HepG2 (cell line): ENCODE data around the gene WFDC12. TPM values are rescaled to one million over a fixed set of nuclear protein-coding genes. Genes with fewer than 3 reads are reported as not detected.

ENCODE experiments used
- ATAC-seq: fragments of 200-7000 bp; cut with Tn5 transposase; 3 replicates; pipeline ENCODE4 v1.9.1; 2020; ENCODE audit warnings: mild to moderate bottlenecking, moderate library complexity
- BruUV-seq: library from RNA; stranded (reverse); fragments of 400-500 nt; replicated peaks from 2 replicates; lab custom pipeline; 2021; lab: Mats Ljungman, UMichigan
- CTCF ChIA-PET: fragments of 300-600 bp; formaldehyde crosslinking; extraction: SDS; loops from one replicate; lab custom pipeline; 2021; ENCODE audit warnings: low total read pairs, inconsistent platforms, low intra/inter-chr PET ratio; lab: Yijun Ruan, JAX
- POLR2A ChIA-PET: fragments of 350-600 bp; sonication (Branson Sonifier 250); formaldehyde crosslinking; loops from one replicate; lab custom pipeline; 2020; ENCODE audit warnings: antibody characterized with exemption, inconsistent platforms; lab: Yijun Ruan, JAX
- DNase-seq: peaks from one replicate; pipeline ENCODE4 v3.0.0-alpha.2; 2015; ENCODE audit warnings: low spot score
- FAIRE-seq: peaks from 3 replicates; lab custom pipeline; 2011; peaks lifted over from hg19 to GRCh38; lab: Jason Lieb, UNC
- H2AFZ ChIP-seq: one replicate; pipeline ENCODE4 v1.6.1; 2011; ENCODE audit warnings: low read length, inconsistent platforms
- H3K27ac ChIP-seq: fragments of 300-600 bp; 3 replicates; pipeline ENCODE4 v1.8.0; 2011; ENCODE audit warnings: mixed run types, mild to moderate bottlenecking, mixed read lengths, low read length, inconsistent platforms; ENCODE audit not compliant: insufficient read depth; ENCODE audit errors: extremely low read length
- H3K27me3 ChIP-seq, 2 experiments: fragments of 200-600 bp in 1 of 2; 2 replicates in 1 of 2; 3 replicates in 1 of 2; pipeline versions ENCODE4 v1.6.0 to v1.8.0; 2011; ENCODE audit warnings: low read length in 2 of 2, mild to moderate bottlenecking in 2 of 2, moderate library complexity in 2 of 2, inconsistent platforms in 1 of 2; ENCODE audit not compliant: insufficient read depth in 2 of 2, control insufficient read depth in 1 of 2
- H3K36me3 ChIP-seq, 2 experiments: fragments of 200-600 bp in 1 of 2; replicated peaks in 1 of 2; 2 replicates in 1 of 2; 3 replicates in 1 of 2; pipeline versions ENCODE4 v1.5.1 to v1.8.0; 2011; ENCODE audit warnings: low read length in 2 of 2, inconsistent platforms in 1 of 2; ENCODE audit not compliant: insufficient read depth in 2 of 2, control insufficient read depth in 1 of 2
- H3K4me1 ChIP-seq: 2 replicates; pipeline ENCODE4 v1.5.1; 2012; ENCODE audit warnings: low read length, inconsistent platforms; ENCODE audit not compliant: insufficient read depth
- H3K4me2 ChIP-seq: 2 replicates; pipeline ENCODE4 v1.6.0; 2011; ENCODE audit warnings: low read depth, low read length, inconsistent platforms
- H3K4me3 ChIP-seq, 3 experiments: fragments of 200-600 bp in 1 of 3; sonication (generic), shearing (Covaris generic) in 1 of 3; replicated peaks in 1 of 3; 2 replicates each; pipeline ENCODE4 v1.5.1; 2011 to 2016; ENCODE audit warnings: low read length in 3 of 3, inconsistent platforms in 2 of 3, low read depth in 2 of 3, mild to moderate bottlenecking in 2 of 3, control low read depth in 1 of 3, mixed read lengths in 1 of 3; ENCODE audit not compliant: insufficient read depth in 1 of 3
- H3K79me2 ChIP-seq: one replicate; pipeline ENCODE4 v1.6.1; 2011; ENCODE audit warnings: low read length, inconsistent platforms; ENCODE audit not compliant: insufficient read depth
- H3K9ac ChIP-seq: 2 replicates; pipeline ENCODE4 v1.6.0; 2011; ENCODE audit warnings: mild to moderate bottlenecking, low read depth, low read length, inconsistent platforms; ENCODE audit not compliant: insufficient read depth
- H3K9me3 ChIP-seq: 2 replicates; pipeline ENCODE4 v1.5.1; 2012; ENCODE audit warnings: mild to moderate bottlenecking, low read length
- H4K20me1 ChIP-seq: 2 replicates; pipeline ENCODE4 v1.6.0; 2011; ENCODE audit warnings: inconsistent platforms, mild to moderate bottlenecking, low read length, moderate library complexity; ENCODE audit not compliant: insufficient read depth
- MATR3 ChIP-seq: sonication (generic); formaldehyde crosslinking; IDR thresholded peaks from 2 replicates; pipeline ENCODE4 v1.4.0; 2020; ENCODE audit warnings: missing genetic modification reagents
- TAF1 ChIP-seq: sonication (generic); formaldehyde crosslinking; IDR thresholded peaks from 2 replicates; pipeline ENCODE4 v1.4.0; 2020; ENCODE audit warnings: missing genetic modification reagents
- ZNF329 ChIP-seq: sonication (generic); formaldehyde crosslinking; IDR thresholded peaks from 2 replicates; pipeline ENCODE4 v1.9.0; 2021; ENCODE audit warnings: low read depth, mild to moderate bottlenecking, missing genetic modification reagents
- WGBS: methylation state at CpG from one replicate; pipeline ENCODE4 v1.1.6; 2017; ENCODE audit warnings: low lambda C conversion rate; 5-methylcytosine and 5-hydroxymethylcytosine counted together
- in situ Hi-C: cut with HindIII; loops from 2 replicates; pipeline ENCODE4 v1.10.0; 2017; ENCODE audit warnings: low pct_unique_long_range_greater_than_20kb; ENCODE audit not compliant: extremely low pct_ligation_motif_present
- intact Hi-C: fragments of 100-400 bp; cut with micrococcal nuclease; formaldehyde crosslinking; loops from one replicate; pipeline ENCODE4 v1.10.0; 2022; ENCODE audit not compliant: unreplicated experiment
- polyA plus RNA-seq, 8 experiments: library from polyadenylated mRNA; depleted of rRNA in 3 of 8; stranded (reverse) in 7 of 8; unstranded in 1 of 8; fragments of >200 nt; fragmentation: Illumina TruSeq in 4 of 8; extraction: Trizol in 4 of 8; gene quantifications; 2 replicates each; pipeline versions ENCODE4 v1.2.1 to v1.2.3, GENCODE V29; 2011 to 2016; ENCODE audit warnings: low read depth in 4 of 8, missing spikeins in 1 of 8, mixed read lengths in 1 of 8; ENCODE audit not compliant: insufficient read depth in 1 of 8
- total RNA-seq, 5 experiments: library from RNA; depleted of rRNA; stranded (reverse); fragments of >200 nt; fragmentation: Illumina TruSeq; extraction: Trizol; gene quantifications; 2 replicates each; pipeline ENCODE4 v1.2.3, GENCODE V29; 2016; ENCODE audit warnings: low read depth in 1 of 5
- TF ChIP-seq, protein P1 (sequence below), 2 experiments: IDR thresholded peaks; 2 replicates each; pipeline ENCODE4 v1.6.1; 2011 to 2012; ENCODE audit warnings: low read length in 2 of 2, borderline replicate concordance in 1 of 2, low read depth in 1 of 2, mild to moderate bottlenecking in 1 of 2, moderate library complexity in 1 of 2
- TF ChIP-seq, protein P2 (sequence below): sonication (generic); formaldehyde crosslinking; IDR thresholded peaks from 2 replicates; pipeline ENCODE4 v1.8.1; 2023; ENCODE audit warnings: mild to moderate bottlenecking, missing genetic modification reagents
- TF ChIP-seq, protein P3 (sequence below): sonication (generic); formaldehyde crosslinking; IDR thresholded peaks from 2 replicates; pipeline ENCODE4 v1.4.0; 2020; ENCODE audit warnings: missing genetic modification reagents

WFDC12 gene
- total and polyA plus RNA-seq, 2 of the 13 experiments (the other 11 are each of a cell fraction or from before 2014, with no cell fraction given): not detected

DNA sequence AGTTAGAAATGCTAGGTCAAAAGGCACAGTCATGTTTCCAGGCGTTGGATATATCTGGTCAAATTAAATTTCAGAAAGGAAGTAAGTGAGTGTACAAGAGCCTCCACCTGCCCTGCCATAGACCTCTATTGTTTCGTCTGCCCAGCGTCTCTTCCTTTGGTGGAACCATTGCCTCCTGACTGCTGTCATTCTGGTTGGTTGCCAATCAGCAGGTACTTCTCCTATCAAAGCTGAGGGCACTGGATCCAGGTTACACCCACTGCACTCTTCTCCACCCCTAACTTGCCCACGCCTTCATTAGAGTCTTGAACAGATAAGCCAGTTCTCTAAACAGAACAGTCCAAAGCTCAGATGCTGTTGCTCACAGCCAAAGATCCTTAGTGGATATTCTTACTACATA, 6.7 kb downstream of the WFDC12 start:
- DNase-seq (no peak), ATAC-seq (no peak), FAIRE-seq (no peak)
- no peak overlapping the region for H3K27ac ChIP-seq
- H3K4me2 ChIP-seq: no peak overlapping the region
- no peak overlapping the region for H3K9ac ChIP-seq
- intact Hi-C loops: no loop called here
- no peaks in the 10 kb centered on the region for H3K79me2 ChIP-seq
- in situ Hi-C loops: no loop called here
- H3K4me1 ChIP-seq: peaks cover 7% of the 10 kb centered on the region; the same call in 1 of the 2 replicates
- ChIA-PET CTCF (no interaction called here), POLR2A (no interaction called here)
- H3K9me3 ChIP-seq: no peaks in the 10 kb centered on the region
- H3K4me3 ChIP-seq: no peak overlapping the region
- H3K27me3 ChIP-seq: peaks cover 8 to 24% of the 10 kb centered on the region in 2 experiments; a peak in 2 of 5 replicates
- 7% methylated on average over 4 of the region's 4 CpGs for WGBS
- H4K20me1 ChIP-seq: no peaks in the 10 kb centered on the region
- H3K36me3 ChIP-seq: no peaks in the 10 kb centered on the region
- no peak overlapping the region for H2AFZ ChIP-seq
- TF ChIP-seq, protein P1, sequence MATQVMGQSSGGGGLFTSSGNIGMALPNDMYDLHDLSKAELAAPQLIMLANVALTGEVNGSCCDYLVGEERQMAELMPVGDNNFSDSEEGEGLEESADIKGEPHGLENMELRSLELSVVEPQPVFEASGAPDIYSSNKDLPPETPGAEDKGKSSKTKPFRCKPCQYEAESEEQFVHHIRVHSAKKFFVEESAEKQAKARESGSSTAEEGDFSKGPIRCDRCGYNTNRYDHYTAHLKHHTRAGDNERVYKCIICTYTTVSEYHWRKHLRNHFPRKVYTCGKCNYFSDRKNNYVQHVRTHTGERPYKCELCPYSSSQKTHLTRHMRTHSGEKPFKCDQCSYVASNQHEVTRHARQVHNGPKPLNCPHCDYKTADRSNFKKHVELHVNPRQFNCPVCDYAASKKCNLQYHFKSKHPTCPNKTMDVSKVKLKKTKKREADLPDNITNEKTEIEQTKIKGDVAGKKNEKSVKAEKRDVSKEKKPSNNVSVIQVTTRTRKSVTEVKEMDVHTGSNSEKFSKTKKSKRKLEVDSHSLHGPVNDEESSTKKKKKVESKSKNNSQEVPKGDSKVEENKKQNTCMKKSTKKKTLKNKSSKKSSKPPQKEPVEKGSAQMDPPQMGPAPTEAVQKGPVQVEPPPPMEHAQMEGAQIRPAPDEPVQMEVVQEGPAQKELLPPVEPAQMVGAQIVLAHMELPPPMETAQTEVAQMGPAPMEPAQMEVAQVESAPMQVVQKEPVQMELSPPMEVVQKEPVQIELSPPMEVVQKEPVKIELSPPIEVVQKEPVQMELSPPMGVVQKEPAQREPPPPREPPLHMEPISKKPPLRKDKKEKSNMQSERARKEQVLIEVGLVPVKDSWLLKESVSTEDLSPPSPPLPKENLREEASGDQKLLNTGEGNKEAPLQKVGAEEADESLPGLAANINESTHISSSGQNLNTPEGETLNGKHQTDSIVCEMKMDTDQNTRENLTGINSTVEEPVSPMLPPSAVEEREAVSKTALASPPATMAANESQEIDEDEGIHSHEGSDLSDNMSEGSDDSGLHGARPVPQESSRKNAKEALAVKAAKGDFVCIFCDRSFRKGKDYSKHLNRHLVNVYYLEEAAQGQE (IDR thresholded peaks at IDR 0.05; ENCODE audit: borderline replicate concordance in 1 of 2, low read depth in 1 of 2, low read length in 2 of 2): no peak
- TF ChIP-seq ZNF329 (CRISPR knock-in tag): no peak
- TF ChIP-seq, protein P2, sequence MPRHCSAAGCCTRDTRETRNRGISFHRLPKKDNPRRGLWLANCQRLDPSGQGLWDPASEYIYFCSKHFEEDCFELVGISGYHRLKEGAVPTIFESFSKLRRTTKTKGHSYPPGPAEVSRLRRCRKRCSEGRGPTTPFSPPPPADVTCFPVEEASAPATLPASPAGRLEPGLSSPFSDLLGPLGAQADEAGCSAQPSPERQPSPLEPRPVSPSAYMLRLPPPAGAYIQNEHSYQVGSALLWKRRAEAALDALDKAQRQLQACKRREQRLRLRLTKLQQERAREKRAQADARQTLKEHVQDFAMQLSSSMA (CRISPR knock-in tag): no peak
- no peak for TF ChIP-seq TAF1 (CRISPR knock-in tag)
- TF ChIP-seq MATR3 (CRISPR knock-in tag): no peak
- TF ChIP-seq, protein P3, sequence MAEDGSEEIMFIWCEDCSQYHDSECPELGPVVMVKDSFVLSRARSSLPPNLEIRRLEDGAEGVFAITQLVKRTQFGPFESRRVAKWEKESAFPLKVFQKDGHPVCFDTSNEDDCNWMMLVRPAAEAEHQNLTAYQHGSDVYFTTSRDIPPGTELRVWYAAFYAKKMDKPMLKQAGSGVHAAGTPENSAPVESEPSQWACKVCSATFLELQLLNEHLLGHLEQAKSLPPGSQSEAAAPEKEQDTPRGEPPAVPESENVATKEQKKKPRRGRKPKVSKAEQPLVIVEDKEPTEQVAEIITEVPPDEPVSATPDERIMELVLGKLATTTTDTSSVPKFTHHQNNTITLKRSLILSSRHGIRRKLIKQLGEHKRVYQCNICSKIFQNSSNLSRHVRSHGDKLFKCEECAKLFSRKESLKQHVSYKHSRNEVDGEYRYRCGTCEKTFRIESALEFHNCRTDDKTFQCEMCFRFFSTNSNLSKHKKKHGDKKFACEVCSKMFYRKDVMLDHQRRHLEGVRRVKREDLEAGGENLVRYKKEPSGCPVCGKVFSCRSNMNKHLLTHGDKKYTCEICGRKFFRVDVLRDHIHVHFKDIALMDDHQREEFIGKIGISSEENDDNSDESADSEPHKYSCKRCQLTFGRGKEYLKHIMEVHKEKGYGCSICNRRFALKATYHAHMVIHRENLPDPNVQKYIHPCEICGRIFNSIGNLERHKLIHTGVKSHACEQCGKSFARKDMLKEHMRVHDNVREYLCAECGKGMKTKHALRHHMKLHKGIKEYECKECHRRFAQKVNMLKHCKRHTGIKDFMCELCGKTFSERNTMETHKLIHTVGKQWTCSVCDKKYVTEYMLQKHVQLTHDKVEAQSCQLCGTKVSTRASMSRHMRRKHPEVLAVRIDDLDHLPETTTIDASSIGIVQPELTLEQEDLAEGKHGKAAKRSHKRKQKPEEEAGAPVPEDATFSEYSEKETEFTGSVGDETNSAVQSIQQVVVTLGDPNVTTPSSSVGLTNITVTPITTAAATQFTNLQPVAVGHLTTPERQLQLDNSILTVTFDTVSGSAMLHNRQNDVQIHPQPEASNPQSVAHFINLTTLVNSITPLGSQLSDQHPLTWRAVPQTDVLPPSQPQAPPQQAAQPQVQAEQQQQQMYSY: no peak
- no TSS peak for BruUV-seq
